Measurements from ENCODE around the gene COLEC12.

GRCh38 chr18:433960-434359, 66.5 kb downstream of the COLEC12 start:
- no peak for TF ChIP-seq CTCF (IDR thresholded peaks at IDR 0.05)
- TF ChIP-seq POLR2A (IDR thresholded peaks at IDR 0.05) = no peak
